Muscle of arm (tissue), 12 donors: ENCODE measurements around the gene TSLP. TPM values are rescaled to one million over a fixed set of nuclear protein-coding genes. Genes with fewer than 3 reads are reported as not detected.

Experiments
- DNase-seq: peaks from one replicate; pipeline ENCODE4 v3.0.0-alpha.2; 2013
- polyA plus RNA-seq, 12 donors: library from polyadenylated mRNA; unstranded; fragments of 120-200 nt; gene quantifications; one replicate each; pipeline ENCODE4 v1.2.1, GENCODE V29; 2013; ENCODE audit not compliant: insufficient read length in 12 of 12

The TSLP gene
- polyA plus RNA-seq, 12 donors: 0.22 to 0.97 (median 0.47) TPM; not detected in 2

GRCh38 chr5:111092062-111092853, 20.7 kb downstream of the TSLP start, which contains the start of gene WDR36:
Gene WDR36, plus strand, starts transcription at chr5:111092348. Its CDS starts 109 bp downstream, at chr5:111092457.
- peak; percentile 93 for DNase-seq

- no peak for DNase-seq
Measured at GRCh38 chr5:111095982-111096381, 24.5 kb downstream of the TSLP start.

- DNase-seq: no peak
Measured at GRCh38 chr5:111099058-111099778, 27.7 kb downstream of the TSLP start.

- DNase-seq: no peak
Measured at GRCh38 chr5:111106320-111106948, 34.9 kb downstream of the TSLP start.

- DNase-seq: no peak
Measured at GRCh38 chr5:111107371-111107770, 35.9 kb downstream of the TSLP start.

GRCh38 chr5:111111956-111112355, 40.4 kb downstream of the TSLP start:
- DNase-seq: no peak

- no peak for DNase-seq
Measured at GRCh38 chr5:111113678-111114077, 42.2 kb downstream of the TSLP start.

GRCh38 chr5:111115229-111115628, 43.7 kb downstream of the TSLP start:
- no peak for DNase-seq

GRCh38 chr5:111116550-111116949, 45.0 kb downstream of the TSLP start:
- DNase-seq: no peak

- no peak for DNase-seq
Measured at GRCh38 chr5:111117136-111117535, 45.6 kb downstream of the TSLP start.

- DNase-seq: no peak
Measured at GRCh38 chr5:111119221-111119620, 47.7 kb downstream of the TSLP start.

GRCh38 chr5:111119856-111120255, 48.3 kb downstream of the TSLP start:
- DNase-seq: no peak

- DNase-seq: no peak
Measured at GRCh38 chr5:111120911-111121310, 49.4 kb downstream of the TSLP start.

GRCh38 chr5:111121926-111122325, 50.4 kb downstream of the TSLP start:
- no peak for DNase-seq

- DNase-seq: no peak
Measured at GRCh38 chr5:111122398-111122797, 50.9 kb downstream of the TSLP start.

- no peak for DNase-seq
Measured at GRCh38 chr5:111124793-111125192, 53.3 kb downstream of the TSLP start.

GRCh38 chr5:111126896-111127295, 55.4 kb downstream of the TSLP start:
- no peak for DNase-seq

Other genes starting within 250 kb of the TSLP start
- gene WDR36, start 20.6 kb downstream of the TSLP start, polyA plus RNA-seq: 100 to 1,000 TPM in 1 of 12 donors, 10 to 100 TPM in 11; 14.2 to 210 (median 20.2) TPM
- gene CAMK4, start 152.7 kb downstream of the TSLP start, polyA plus RNA-seq: 10 to 100 TPM in 1 of 12 donors, 1 to 10 TPM in 10, not detected in 1; 4.2 to 16.8 (median 5.5) TPM